Liver (tissue), 9 donors: ENCODE data around the gene HCCS. TPM values are rescaled to one million over a fixed set of nuclear protein-coding genes. Genes with fewer than 3 reads are reported as not detected.

Experiments
- DNase-seq: peaks from one replicate; pipeline ENCODE4 v3.0.0-alpha.2; 2017; ENCODE audit warnings: low spot score
- H3K27ac ChIP-seq, 2 donors: one replicate each; pipeline ENCODE4 v1.7.0; 2013; ENCODE audit warnings: inconsistent platforms in 2 of 2, low read length in 2 of 2, control low read depth in 1 of 2, low read depth in 1 of 2, mild to moderate bottlenecking in 1 of 2
- H3K27me3 ChIP-seq, 4 donors: one replicate each; pipeline versions ENCODE4 v1.6.1 to v1.7.0; 2013; ENCODE audit warnings: low read length in 3 of 4, inconsistent platforms in 1 of 4, mild to moderate bottlenecking in 1 of 4, moderate library complexity in 1 of 4; ENCODE audit not compliant: control insufficient read depth in 4 of 4, insufficient read depth in 4 of 4
- H3K36me3 ChIP-seq, 4 donors: one replicate each; pipeline versions ENCODE4 v1.6.1 to v1.7.0; 2013; ENCODE audit warnings: low read length in 3 of 4, mild to moderate bottlenecking in 3 of 4, low read depth in 1 of 4, moderate library complexity in 1 of 4; ENCODE audit not compliant: control insufficient read depth in 4 of 4, insufficient read depth in 3 of 4
- H3K4me1 ChIP-seq, 4 donors: one replicate each; pipeline versions ENCODE4 v1.6.1 to v1.7.0; 2013; ENCODE audit warnings: low read length in 3 of 4, mild to moderate bottlenecking in 3 of 4, moderate library complexity in 1 of 4; ENCODE audit not compliant: control insufficient read depth in 4 of 4, insufficient read depth in 4 of 4
- H3K4me3 ChIP-seq, 3 donors: one replicate each; pipeline versions ENCODE4 v1.6.1 to v1.7.0; 2013; ENCODE audit warnings: low read length in 3 of 3, control low read depth in 1 of 3, low read depth in 1 of 3, mild to moderate bottlenecking in 1 of 3
- H3K9ac ChIP-seq, 2 donors: one replicate each; pipeline ENCODE4 v1.7.0; 2013; ENCODE audit warnings: low read length in 2 of 2, mild to moderate bottlenecking in 2 of 2, moderate library complexity in 2 of 2, control low read depth in 1 of 2, low read depth in 1 of 2
- H3K9me3 ChIP-seq, 4 donors: one replicate each; pipeline versions ENCODE4 v1.6.1 to v1.7.0; 2013; ENCODE audit warnings: low read length in 3 of 4; ENCODE audit not compliant: control insufficient read depth in 4 of 4
- EGR1 ChIP-seq, 2 donors: IDR thresholded peaks; 2 replicates each; pipeline ENCODE4 v1.6.1; 2016 to 2018; ENCODE audit warnings: antibody characterized with exemption in 2 of 2, low read depth in 2 of 2
- FOXA1 ChIP-seq: IDR thresholded peaks from 2 replicates; pipeline ENCODE4 v1.6.1; 2016; ENCODE audit warnings: antibody characterized with exemption
- FOXA2 ChIP-seq: IDR thresholded peaks from 2 replicates; pipeline ENCODE4 v1.6.1; 2016; ENCODE audit warnings: antibody characterized with exemption
- HNF4A ChIP-seq, 2 donors: conservative IDR thresholded peaks; 2 replicates each; pipeline ENCODE4 v1.6.1; 2016; ENCODE audit warnings: antibody characterized with exemption in 2 of 2, mild to moderate bottlenecking in 2 of 2
- HNF4G ChIP-seq: IDR thresholded peaks from 2 replicates; pipeline ENCODE4 v1.6.1; 2016; ENCODE audit warnings: antibody characterized with exemption
- JUND ChIP-seq, 2 donors: IDR thresholded peaks; 2 replicates each; pipeline ENCODE4 v1.6.1; 2016; ENCODE audit warnings: antibody characterized with exemption in 2 of 2
- RAD21 ChIP-seq, 2 donors: IDR thresholded peaks; 2 replicates each; pipeline ENCODE4 v1.6.1; 2016; ENCODE audit warnings: antibody characterized with exemption in 2 of 2, mild to moderate bottlenecking in 2 of 2
- RXRA ChIP-seq, 2 donors: IDR thresholded peaks; 2 replicates each; pipeline ENCODE4 v1.6.1; 2017 to 2018; ENCODE audit warnings: antibody characterized with exemption in 2 of 2, mild to moderate bottlenecking in 1 of 2
- SP1 ChIP-seq: IDR thresholded peaks from 2 replicates; pipeline ENCODE4 v1.6.1; 2018; ENCODE audit warnings: antibody characterized with exemption, mild to moderate bottlenecking
- TAF1 ChIP-seq: conservative IDR thresholded peaks from 2 replicates; pipeline ENCODE4 v1.6.1; 2016; ENCODE audit warnings: antibody characterized with exemption, mild to moderate bottlenecking
- WGBS: extraction: QIAGEN DNeasy Blood & Tissue Kit; methylation state at CpG from one replicate; pipeline ENCODE4 v1.1.7; 2013; 5-methylcytosine and 5-hydroxymethylcytosine counted together
- polyA plus RNA-seq, 2 donors: library from polyadenylated mRNA; stranded (reverse) in 1 of 2; unstranded in 1 of 2; fragments of 200-250 nt in 1 of 2; fragments of >200 nt in 1 of 2; fragmentation: Nextera tagmentation in 1 of 2; extraction: Ambion mirVana in 1 of 2; gene quantifications; one replicate each; pipeline versions ENCODE4 v1.2.1 to v1.2.3, GENCODE V29; 2013 to 2015
- total RNA-seq, 2 donors: library from RNA; depleted of rRNA; stranded (reverse); fragments of >200 nt; gene quantifications; one replicate each; pipeline ENCODE4 v1.2.3, GENCODE V29; 2014
- TF ChIP-seq, protein P1 (sequence below): IDR thresholded peaks from 2 replicates; pipeline ENCODE4 v1.6.1; 2016; ENCODE audit warnings: antibody characterized with exemption, mild to moderate bottlenecking
- TF ChIP-seq, protein P2 (sequence below): fragments of 150-350 bp; IDR thresholded peaks from 2 replicates; pipeline ENCODE4 v1.5.1; 2017; ENCODE audit warnings: improper control_type of control experiment, low read depth, low read length; ENCODE audit not compliant: missing input control
- TF ChIP-seq, protein P3 (sequence below): IDR thresholded peaks from 2 replicates; pipeline ENCODE4 v1.6.1; 2016; ENCODE audit warnings: antibody characterized with exemption
- TF ChIP-seq, protein P4 (sequence below): IDR thresholded peaks from 2 replicates; pipeline ENCODE4 v1.6.1; 2016; ENCODE audit warnings: antibody characterized with exemption
- TF ChIP-seq, protein P5 (sequence below): IDR thresholded peaks from 2 replicates; pipeline ENCODE4 v1.6.1; 2016; ENCODE audit warnings: antibody characterized with exemption
- donor health status: healthy.
- donor health status: healthy.
- donor health status: healthy.
- donor health status: healthy.
- donor health status: healthy.

The HCCS gene
- total and polyA plus RNA-seq, 4 donors: 11.2 to 16.0 (median 14.3) TPM

DNA sequence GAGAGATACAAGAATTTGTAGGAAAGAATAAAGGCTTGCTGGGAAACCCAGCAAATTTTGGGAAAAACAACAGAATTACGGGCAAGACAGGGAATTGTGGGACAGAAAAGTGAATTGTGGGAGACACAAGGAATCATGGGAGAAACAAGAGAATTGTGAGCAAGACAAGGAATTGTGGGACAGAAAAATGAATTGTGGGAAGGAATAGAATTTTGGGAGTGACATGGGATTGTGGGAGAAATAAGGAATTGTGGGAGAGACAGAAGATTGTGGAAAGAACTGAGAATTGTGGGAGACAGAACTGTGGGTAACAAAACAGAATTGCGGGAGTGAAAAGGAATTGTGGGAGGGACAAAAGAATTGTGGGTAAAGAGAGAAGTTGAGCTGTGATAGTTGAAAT, 1.2 kb upstream of the HCCS start:
- Histone ChIP-seq H3K36me3 (peaks cover 0 to 2% (median 0%) of the 10 kb centered on the region in 4 donors), H3K4me1 (peaks cover 0 to 10% (median 8%) of the 10 kb centered on the region in 4 donors), H3K9ac (no peak overlapping the region), H3K4me3 (no peak overlapping the region), H3K27me3 (no peaks in the 10 kb centered on the region), H3K9me3 (no peaks in the 10 kb centered on the region), H3K27ac (no peak overlapping the region)
- WGBS: 100% methylated on average over 2 of the region's 2 CpGs
- TF ChIP-seq RXRA (IDR thresholded peaks at IDR 0.05) (no peak), RAD21 (IDR thresholded peaks at IDR 0.05) (no peak), JUND (IDR thresholded peaks at IDR 0.05) (no peak), HNF4G (no peak), SP1 (no peak), FOXA1 (no peak), TAF1 (no peak), EGR1 (IDR thresholded peaks at IDR 0.05; ENCODE audit: low read depth in 2 of 2) (no peak), FOXA2 (no peak)
- TF ChIP-seq, protein P1, sequence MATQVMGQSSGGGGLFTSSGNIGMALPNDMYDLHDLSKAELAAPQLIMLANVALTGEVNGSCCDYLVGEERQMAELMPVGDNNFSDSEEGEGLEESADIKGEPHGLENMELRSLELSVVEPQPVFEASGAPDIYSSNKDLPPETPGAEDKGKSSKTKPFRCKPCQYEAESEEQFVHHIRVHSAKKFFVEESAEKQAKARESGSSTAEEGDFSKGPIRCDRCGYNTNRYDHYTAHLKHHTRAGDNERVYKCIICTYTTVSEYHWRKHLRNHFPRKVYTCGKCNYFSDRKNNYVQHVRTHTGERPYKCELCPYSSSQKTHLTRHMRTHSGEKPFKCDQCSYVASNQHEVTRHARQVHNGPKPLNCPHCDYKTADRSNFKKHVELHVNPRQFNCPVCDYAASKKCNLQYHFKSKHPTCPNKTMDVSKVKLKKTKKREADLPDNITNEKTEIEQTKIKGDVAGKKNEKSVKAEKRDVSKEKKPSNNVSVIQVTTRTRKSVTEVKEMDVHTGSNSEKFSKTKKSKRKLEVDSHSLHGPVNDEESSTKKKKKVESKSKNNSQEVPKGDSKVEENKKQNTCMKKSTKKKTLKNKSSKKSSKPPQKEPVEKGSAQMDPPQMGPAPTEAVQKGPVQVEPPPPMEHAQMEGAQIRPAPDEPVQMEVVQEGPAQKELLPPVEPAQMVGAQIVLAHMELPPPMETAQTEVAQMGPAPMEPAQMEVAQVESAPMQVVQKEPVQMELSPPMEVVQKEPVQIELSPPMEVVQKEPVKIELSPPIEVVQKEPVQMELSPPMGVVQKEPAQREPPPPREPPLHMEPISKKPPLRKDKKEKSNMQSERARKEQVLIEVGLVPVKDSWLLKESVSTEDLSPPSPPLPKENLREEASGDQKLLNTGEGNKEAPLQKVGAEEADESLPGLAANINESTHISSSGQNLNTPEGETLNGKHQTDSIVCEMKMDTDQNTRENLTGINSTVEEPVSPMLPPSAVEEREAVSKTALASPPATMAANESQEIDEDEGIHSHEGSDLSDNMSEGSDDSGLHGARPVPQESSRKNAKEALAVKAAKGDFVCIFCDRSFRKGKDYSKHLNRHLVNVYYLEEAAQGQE: no peak
- TF ChIP-seq, protein P2, sequence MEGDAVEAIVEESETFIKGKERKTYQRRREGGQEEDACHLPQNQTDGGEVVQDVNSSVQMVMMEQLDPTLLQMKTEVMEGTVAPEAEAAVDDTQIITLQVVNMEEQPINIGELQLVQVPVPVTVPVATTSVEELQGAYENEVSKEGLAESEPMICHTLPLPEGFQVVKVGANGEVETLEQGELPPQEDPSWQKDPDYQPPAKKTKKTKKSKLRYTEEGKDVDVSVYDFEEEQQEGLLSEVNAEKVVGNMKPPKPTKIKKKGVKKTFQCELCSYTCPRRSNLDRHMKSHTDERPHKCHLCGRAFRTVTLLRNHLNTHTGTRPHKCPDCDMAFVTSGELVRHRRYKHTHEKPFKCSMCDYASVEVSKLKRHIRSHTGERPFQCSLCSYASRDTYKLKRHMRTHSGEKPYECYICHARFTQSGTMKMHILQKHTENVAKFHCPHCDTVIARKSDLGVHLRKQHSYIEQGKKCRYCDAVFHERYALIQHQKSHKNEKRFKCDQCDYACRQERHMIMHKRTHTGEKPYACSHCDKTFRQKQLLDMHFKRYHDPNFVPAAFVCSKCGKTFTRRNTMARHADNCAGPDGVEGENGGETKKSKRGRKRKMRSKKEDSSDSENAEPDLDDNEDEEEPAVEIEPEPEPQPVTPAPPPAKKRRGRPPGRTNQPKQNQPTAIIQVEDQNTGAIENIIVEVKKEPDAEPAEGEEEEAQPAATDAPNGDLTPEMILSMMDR: no peak
- TF ChIP-seq, protein P3, sequence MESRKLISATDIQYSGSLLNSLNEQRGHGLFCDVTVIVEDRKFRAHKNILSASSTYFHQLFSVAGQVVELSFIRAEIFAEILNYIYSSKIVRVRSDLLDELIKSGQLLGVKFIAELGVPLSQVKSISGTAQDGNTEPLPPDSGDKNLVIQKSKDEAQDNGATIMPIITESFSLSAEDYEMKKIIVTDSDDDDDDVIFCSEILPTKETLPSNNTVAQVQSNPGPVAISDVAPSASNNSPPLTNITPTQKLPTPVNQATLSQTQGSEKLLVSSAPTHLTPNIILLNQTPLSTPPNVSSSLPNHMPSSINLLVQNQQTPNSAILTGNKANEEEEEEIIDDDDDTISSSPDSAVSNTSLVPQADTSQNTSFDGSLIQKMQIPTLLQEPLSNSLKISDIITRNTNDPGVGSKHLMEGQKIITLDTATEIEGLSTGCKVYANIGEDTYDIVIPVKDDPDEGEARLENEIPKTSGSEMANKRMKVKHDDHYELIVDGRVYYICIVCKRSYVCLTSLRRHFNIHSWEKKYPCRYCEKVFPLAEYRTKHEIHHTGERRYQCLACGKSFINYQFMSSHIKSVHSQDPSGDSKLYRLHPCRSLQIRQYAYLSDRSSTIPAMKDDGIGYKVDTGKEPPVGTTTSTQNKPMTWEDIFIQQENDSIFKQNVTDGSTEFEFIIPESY: no peak
- TF ChIP-seq, protein P4, sequence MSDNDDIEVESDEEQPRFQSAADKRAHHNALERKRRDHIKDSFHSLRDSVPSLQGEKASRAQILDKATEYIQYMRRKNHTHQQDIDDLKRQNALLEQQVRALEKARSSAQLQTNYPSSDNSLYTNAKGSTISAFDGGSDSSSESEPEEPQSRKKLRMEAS: no peak
- no peak for DNase-seq

DNA sequence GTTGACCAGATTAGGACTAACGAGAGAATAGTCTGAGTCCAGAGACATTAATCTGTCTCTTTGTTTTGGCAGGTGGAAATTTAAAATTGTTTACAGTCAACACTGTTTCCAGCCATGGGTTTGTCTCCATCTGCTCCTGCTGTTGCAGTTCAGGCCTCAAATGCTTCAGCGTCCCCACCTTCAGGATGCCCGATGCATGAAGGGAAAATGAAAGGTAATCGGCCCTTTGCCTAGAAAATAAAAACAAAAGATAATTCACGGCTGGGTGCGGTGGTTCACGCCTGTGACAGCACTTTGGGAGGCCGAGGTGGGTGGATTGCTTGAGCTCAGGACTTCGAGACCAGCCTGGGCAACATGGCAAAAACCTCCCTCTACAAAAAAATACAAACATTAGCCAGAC, 815 bp downstream of the HCCS start:
- Histone ChIP-seq H3K4me1 (peaks cover 0 to 12% (median 9%) of the 10 kb centered on the region in 4 donors), H3K36me3 (peaks cover 0 to 17% (median 9%) of the 10 kb centered on the region in 4 donors), H3K27me3 (no peaks in the 10 kb centered on the region), H3K27ac (peak overlapping the region in 1 of 2 donors; percentile 92), H3K9me3 (no peaks in the 10 kb centered on the region), H3K9ac (peak overlapping the region; percentile 65 to 95), H3K4me3 (peak overlapping the region; percentile 66 to 87 (median 71))
- no peak for DNase-seq
- TF ChIP-seq, protein P1: no peak
- no peak for TF ChIP-seq SP1
- no peak for TF ChIP-seq FOXA1
- TF ChIP-seq FOXA2: no peak
- no peak for TF ChIP-seq HNF4G
- TF ChIP-seq, protein P5, sequence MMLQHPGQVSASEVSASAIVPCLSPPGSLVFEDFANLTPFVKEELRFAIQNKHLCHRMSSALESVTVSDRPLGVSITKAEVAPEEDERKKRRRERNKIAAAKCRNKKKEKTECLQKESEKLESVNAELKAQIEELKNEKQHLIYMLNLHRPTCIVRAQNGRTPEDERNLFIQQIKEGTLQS: no peak
- TF ChIP-seq, protein P4: no peak
- TF ChIP-seq HNF4A (conservative IDR thresholded peaks at IDR 0.05): no peak
- TF ChIP-seq JUND (IDR thresholded peaks at IDR 0.05): no peak
- TF ChIP-seq RAD21 (IDR thresholded peaks at IDR 0.05): no peak
- WGBS: 29% methylated on average over 9 of the region's 9 CpGs
